ENCODE data around the gene PRSS50.

DNA sequence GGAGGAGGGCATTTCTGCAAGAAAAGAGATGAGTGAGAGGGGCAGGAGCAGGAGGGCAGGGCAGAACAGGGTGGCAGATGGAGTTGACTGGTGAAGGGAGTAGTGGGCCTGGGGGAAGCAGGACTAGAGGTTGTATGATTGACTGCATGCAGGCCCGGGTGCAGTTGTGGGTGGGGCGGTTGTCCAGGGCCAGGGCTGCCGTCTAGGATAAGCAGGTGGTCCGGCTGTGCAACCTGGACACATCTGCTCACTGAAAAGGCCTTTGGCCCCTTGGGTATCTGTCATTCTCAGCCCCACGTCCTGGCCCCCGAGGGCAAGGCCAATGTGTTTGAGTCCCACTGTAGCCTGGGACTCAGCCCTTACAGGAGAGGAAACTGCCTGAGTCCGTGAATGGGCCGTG, 49.6 kb downstream of the PRSS50 start:
- TF ChIP-seq EP300 (IDR thresholded peaks at IDR 0.05) (no peak), CTCF (IDR thresholded peaks at IDR 0.05) (no peak)
